GM18907 (cell line): ENCODE results near the gene RARB.

ENCODE experiments used
- ATAC-seq: cut with Tn5 transposase; IDR thresholded peaks from one replicate; pipeline ENCODE4 v1.9.1; 2021; ENCODE audit warnings: mild to moderate bottlenecking, moderate library complexity; ENCODE audit not compliant: unreplicated experiment

RARB gene

DNA sequence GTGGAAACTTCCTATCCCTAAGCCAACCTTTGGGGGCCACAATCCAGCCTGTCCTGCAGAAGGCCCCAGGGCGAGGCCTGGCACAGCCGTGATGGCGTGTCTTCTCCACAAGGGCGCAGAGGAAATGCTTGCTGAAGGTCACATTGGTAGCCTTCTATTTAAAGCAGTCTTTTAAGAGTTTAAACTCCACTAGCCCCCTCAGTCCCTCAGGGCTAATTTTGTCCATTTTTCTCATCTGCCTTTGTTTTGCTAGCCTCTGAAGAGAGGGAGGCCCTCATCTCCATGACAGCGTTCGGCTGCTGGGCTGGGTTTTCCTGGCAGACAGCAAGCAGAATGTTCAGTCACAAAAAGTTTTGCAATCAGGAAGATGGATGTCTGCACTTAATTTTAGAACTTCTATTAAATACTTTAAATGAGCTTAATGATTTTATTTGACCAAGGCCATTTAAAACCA lies 40.8 kb downstream of the RARB start:
- no peak for ATAC-seq

DNA sequence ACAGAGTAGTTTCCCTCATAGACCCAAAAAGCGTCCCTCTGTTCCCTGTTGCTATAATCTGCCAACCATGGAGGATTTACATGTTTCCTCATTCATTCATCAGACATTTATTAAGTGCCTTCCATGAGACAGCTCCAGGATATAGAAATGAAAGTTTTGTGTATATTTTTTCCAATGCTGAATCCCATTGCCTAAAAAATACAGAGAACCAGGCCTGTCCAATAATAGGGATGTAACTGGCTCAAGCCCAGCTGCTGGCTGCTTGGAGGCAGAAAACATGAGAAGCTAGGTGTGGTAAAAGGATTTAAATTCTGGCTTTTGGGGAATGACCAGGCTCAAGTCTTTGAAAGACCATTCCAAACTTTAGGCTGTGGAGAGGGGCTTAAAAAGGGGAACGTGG lies 41.5 kb downstream of the RARB start:
- no peak for ATAC-seq

- no peak for ATAC-seq
Measured at GRCh38 chr3:25471081-25471768, 43.2 kb downstream of the RARB start.

- no peak for ATAC-seq
Measured at GRCh38 chr3:25472153-25472552, 44.1 kb downstream of the RARB start.

GRCh38 chr3:25472731-25473130 lies 44.7 kb downstream of the RARB start:
- no peak for ATAC-seq

GRCh38 chr3:25473246-25473645 lies 45.2 kb downstream of the RARB start:
- no peak for ATAC-seq

- no peak for ATAC-seq
Measured at GRCh38 chr3:25474052-25474451, 46.0 kb downstream of the RARB start.

DNA sequence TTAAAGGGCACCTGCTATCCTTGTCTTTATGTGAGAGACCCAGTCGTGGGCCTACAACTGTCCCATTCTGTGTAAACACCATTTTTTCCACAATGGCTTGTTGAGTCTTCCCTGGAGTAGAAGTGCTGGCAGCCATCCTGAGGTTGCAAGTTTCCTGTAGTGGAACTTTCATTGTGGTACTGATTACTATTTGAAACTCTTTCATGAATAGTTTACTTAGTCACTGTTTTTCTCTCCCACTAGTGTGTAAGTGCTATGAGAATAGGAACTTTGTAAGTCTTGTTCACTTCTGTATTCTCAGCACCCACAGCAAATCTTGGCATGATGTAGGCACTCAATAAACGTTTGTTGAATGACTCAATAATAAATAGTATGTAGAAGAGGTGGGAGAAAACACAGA lies 48.6 kb downstream of the RARB start:
- ATAC-seq: no peak

GRCh38 chr3:25478211-25478757 lies 50.2 kb downstream of the RARB start:
- ATAC-seq: no peak

DNA sequence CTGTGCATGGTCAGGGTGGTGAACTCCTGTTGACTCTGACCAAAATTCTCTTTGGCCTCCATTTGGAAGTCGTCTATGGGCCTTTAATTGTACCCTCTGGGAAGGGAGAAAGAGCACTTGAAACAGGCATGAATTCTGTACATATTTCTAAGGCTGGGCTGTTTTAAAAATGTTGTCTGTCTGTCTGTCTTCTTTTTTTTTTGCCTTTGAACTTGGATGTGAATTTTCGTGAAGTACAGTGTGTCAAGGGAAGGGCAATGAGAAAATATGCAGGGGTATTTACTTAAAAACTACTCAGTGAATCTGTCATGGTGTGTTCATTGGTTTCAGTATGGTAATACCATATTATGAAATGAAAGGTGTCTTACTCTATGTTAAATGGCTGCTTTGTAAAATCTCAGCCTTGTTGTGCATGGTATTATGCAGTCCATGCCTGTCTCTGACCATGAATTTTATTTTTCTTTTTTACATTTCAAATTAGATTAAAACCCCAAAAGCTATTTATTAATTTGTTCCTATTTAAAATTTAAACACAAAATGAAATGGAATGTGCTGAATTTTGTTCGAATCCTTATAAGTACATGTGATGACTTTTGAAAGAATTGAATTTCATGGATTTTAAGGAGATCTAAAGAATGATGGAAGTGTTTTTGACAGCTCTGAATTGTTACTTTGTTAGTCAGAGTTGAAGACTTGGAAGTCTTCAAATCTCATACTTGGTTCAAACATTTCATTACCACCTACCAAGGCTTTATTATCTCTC lies 51.1 kb downstream of the RARB start:
- ATAC-seq: no peak

DNA sequence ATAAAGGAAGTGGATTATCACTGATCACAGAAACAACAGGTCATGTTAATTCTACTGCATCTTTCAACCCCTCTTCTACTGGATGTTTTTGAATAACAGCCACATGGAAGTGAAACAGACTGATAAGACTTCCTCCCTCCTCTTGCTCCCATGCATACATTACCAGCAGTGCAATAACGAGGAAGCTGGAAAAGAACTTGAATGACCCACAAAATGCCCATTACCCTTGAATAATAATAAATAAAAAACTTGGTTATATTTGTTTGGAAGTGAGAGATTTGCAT lies 51.6 kb downstream of the RARB start:
- no peak for ATAC-seq

DNA sequence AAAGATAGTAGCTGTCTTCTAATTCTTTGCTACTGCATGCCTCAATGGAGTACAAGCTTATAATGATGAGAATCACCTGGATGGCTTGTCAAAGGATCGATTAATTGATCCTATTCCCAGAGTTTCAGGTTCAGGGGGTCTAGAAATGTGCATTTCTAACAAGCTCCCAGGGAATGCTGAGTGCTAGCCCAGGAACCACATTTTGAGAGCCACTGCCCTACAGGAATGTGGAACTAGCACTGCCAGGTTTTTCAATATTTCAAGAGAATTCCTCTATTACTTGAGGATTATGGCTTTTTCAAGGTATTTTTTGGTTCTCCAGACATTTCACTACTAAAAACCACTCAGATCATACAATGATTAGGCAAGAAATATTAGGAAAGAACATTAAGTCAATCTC lies 52.7 kb downstream of the RARB start:
- ATAC-seq: no peak

GRCh38 chr3:25481386-25481785 lies 53.3 kb downstream of the RARB start:
- no peak for ATAC-seq

DNA sequence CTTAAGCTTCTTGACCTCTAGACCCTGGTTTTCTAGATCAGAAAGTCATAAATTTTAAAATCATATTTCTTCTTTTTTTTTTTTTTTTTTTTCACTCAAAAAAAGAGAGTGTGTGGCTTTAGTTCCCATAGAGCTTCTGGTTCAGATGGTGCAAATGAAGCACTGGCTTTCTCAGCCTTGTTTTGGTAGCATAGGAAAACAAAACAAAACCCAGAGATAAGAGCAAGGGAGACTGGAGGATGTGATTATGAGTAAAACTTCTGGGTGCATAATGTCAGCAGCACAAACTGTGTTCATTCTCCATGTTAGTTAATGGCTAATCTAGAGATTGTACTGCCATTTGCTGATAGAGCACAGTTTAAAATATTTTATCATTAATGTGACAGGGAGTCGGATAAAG lies 55.4 kb downstream of the RARB start:
- ATAC-seq: no peak

DNA sequence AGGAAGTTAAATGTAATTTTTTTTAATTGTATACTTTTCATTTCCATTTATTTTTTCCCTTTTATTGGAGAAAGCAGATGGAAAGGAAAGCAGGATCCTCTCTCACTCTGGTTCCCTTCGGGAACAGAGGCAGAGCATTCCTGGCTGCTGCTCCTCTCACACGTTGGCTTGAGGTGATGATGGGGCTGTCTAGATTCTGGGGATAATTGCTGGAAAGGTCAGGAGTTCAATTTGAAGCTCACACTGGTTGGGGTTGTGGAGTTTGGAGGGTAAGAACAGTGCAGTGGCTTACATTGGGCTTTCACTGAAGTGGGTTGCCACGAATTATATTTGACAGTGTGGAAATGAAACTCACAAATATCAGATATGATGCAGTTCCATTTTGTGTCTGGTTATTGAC lies 57.6 kb downstream of the RARB start:
- no peak for ATAC-seq

DNA sequence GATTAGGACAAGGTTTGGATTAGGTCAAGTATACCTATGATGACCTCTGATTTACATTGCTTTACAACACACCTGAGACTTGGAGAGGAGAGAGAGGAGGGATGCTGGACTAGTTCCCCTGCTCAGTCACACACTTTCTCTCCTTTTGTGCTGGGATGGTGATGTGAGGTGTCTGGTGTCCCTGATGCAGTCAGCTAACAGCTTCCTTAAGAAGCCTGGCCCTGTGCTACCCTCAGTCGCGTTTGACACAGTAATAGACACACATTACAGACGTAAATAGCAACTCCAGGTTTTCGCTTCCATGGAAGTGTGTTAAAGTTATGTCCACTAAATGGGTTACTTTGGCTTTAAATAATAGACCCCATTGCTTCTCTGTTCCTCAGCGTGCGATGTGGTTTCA lies 58.9 kb downstream of the RARB start:
- ATAC-seq: no peak

DNA sequence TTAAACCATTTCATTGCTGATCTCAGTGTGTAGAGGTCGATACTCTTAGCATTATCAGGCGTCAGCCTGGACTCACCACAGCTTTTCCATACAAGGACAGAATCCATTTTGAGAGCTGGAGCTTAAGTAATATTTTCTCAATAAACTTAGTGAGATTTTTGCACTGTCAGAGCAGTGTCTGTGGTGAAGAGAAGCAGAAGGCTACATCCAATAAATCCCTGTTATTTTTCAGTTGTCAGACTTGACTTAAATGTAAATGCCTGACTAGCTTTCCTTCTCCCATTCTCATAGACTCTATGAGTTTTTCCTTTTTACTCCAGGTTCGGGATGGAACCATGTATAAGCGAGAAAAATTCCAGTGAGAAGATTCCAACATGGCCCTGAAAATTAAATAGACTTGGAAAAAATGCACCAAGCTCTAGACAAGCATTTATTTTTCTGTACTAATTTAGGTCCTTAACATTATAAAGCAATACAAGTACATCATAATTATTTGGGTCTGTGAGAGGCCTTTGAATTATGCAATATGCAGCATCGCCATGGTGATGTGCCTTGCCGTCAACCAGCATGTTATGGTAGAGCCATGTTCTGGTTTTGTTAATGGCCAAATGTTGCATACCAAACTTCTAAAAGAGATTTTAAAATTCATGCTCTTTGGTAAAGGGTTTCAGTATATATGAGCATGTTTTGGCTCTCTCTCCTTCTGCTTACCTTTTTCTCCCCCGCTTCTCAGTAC lies 62.0 kb downstream of the RARB start:
- no peak for ATAC-seq

DNA sequence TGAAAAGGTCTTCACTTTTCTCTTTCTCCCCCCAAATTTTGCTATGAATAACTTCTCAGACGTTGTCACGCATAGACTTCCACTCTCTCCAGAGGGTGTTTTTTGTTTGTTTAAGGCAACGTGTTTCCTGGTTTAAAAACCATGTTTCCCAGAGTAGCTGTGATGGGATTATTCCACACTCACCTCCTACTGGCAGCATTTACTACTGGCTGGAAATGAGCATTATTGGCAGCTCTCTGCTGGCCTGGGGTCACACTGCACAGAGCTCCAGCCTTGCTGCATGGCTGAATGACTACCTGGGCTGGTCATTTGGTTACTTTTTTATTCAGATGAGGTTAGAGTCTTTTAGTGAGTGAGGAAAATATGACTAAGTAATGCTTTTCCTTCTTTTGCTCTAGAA lies 65.2 kb downstream of the RARB start:
- no peak for ATAC-seq

DNA sequence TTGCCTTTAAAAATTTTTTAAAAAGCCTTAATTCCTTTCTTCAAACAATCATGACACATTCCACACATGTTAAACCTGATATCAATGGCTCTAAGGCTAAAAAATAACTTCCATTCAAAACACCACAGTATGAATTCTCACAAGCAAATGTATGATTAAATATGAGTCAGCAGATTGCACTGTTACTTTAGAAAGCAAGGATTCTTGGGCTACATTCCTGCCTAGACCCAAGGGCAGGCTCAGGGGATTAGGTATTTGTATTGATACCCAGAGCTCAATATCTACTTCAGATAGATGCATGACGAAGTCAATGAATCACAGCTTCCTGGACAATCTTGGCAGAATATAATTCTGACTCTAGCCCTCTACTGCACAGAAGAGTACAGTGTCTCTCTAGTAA lies 65.7 kb downstream of the RARB start:
- no peak for ATAC-seq

DNA sequence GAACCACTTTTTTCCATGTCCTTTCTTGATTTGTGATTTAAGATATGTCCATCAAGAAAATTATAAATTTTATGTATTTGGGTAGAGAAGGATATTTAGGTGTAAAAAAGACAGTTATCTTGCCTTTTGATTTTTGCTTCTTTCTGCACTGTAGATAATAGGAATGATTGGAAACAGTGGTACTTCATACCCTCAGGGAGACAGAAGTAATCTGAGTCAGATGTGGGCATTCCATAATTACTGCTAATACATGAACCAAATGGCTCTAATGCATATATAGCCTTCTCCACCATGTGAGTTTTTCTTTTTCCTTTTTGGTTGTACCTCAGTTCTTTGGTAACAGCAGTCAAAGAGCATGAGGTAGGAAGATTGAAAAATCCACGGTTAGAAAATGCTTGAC lies 67.2 kb downstream of the RARB start:
- ATAC-seq: no peak

GRCh38 chr3:25495726-25496253 lies 67.7 kb downstream of the RARB start:
- ATAC-seq: no peak

DNA sequence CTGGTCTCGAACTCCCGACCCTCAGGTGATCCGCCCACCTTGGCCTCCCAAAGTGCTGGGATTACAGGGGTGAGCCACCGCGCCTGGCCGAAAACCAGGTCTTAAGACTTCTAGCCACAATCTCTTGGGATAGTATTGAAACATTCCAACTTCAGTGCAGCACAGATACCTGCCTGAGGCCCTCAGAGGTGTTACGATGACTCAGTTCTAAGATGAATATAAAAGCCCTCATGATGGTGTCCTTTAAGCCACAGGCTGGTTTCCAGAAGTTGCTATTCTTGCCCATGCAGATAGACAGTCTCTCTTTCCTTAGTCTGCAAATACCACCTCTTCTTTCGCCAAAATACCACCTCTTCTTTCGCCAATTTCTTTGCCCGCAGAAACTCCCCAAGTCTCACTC lies 69.0 kb downstream of the RARB start:
- no peak for ATAC-seq
